GM18526 (cell line): ENCODE data around the gene RNF166.

Source experiments
- POLR2A ChIP-seq: IDR thresholded peaks from 3 replicates; pipeline ENCODE4 v1.6.1; 2011; ENCODE audit not compliant: insufficient read length; ENCODE audit errors: extremely low read depth

Gene RNF166

GRCh38 chr16:88687676-88688012 is 18.6 kb downstream of the RNF166 start:
- no peak for TF ChIP-seq POLR2A

DNA sequence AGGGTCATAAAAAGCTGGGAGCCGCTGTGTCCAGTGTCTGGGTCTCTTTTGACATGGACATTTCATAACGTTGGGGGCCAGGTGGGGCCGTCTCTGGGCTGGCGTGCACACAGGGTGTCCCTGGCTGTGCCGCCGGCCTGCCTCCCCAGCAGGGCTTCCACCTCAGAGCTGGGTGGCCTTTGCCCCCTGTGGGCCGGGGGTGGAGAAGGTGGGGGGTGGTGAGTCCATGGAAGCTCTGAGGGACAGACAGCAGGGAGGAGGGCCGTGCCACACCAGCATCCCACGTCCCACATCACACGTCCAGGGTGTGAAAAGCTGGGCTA is 19.0 kb downstream of the RNF166 start:
- TF ChIP-seq POLR2A = no peak

DNA sequence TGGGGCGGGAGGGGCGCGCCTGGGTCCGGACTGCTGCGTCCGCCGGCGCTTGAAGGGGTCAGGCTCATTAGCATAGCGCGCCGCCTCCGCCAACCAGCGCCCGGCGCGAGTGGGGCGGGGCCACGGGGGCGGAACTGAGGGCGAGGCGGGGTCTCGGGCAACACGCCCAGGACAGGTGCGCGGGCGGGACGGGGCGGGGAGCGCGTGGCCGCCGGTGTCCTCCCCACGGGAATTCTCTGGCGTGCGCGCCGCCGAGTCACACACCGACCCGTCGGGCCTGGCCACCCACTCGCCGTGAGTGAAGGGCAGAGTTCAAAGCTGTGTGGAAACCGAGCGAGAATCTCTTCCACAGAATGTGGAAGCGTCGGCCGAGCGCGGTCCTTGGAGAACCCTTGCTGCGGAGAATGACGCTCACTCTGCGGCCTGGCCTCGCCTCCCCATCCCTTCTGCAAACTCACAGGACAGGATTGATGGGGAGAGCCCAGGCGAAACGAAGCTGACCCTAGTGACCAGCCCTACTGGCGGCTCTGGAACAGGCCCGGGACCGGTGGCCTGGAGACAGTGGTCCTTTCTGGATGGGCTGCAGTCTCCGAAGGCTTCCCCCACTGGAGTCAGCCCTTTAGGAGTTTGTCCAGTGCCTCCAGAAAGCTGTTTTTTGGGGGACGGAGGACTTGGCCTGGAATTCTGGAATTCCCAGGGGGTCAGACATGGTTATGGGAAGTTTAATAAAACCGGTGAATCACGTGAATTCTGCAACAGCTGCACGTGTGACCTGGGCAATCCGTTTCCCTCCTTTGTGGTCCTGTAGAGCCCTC is 19.6 kb downstream of the RNF166 start, which contains the start of gene SNAI3:
Gene SNAI3, minus strand, starts transcription at position 69 of the 815 bp plus-strand sequence. CDS start 101 bp downstream, outside the sequence.
- no peak for TF ChIP-seq POLR2A

DNA sequence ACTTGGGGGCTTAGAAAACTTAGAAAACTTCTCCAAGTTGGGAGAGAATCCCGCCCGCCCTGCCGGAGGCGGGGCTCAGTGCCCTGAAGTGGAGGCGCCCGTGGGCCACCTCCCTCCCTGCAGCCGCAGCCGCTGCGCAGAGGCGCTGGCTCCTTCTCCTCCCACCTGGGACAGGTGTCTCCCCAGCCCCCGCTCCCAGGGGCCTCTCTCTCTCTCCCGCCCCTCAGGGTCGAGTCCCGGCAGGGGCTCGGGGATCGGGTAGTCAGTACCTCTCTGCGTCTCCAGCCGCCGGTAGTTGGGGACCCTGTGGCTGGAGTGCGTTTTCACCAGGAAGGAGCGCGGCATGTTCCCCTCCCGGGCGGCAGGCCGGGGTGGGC is 20.2 kb downstream of the RNF166 start:
- no peak for TF ChIP-seq POLR2A

DNA sequence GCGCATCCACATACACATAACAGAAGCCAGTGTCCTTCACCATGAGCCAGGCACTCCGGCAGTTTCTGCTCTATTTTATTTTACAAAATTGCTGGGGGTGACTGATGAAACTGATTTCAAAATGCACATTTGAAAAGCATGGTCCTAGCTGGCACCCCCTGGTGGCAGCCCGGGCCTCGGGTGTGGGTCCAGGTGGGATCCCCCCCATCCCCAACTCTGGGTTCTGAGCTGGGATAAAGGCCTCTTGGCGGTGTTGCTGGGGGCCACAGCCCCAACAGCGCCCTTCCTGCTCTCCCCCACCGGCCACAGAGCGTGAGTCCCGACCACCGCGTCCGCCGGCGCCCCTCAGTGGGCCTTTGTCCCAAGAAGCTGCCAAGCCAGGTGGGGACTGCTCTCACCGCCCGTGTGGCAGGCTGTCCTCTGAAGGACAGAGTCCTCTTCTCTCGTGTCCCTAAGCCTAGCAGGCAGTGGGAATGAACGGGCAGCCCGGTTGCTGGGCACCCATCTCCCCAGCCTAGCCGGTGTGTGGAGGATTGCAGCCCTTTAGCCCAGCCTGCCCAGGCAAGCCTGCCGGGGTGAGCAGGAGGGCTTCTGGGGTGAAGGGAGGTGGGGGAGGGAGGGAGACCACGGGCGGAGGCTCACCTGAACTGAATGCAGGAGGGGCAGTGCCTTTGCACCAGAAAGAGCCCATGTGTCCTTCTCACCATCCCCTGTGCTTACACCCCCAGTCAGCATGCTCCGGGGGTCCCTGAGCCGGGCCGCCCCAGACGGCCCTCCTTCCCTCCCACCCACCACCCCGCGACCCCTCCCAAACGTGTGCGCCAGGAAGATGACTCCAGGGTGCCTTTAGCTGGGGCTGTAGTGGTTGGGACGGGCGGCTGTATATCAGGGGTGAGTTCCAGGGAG is 20.8 kb downstream of the RNF166 start:
- TF ChIP-seq POLR2A = no peak

- TF ChIP-seq POLR2A = no peak
Measured at GRCh38 chr16:88684569-88685155, 21.5 kb downstream of the RNF166 start.

DNA sequence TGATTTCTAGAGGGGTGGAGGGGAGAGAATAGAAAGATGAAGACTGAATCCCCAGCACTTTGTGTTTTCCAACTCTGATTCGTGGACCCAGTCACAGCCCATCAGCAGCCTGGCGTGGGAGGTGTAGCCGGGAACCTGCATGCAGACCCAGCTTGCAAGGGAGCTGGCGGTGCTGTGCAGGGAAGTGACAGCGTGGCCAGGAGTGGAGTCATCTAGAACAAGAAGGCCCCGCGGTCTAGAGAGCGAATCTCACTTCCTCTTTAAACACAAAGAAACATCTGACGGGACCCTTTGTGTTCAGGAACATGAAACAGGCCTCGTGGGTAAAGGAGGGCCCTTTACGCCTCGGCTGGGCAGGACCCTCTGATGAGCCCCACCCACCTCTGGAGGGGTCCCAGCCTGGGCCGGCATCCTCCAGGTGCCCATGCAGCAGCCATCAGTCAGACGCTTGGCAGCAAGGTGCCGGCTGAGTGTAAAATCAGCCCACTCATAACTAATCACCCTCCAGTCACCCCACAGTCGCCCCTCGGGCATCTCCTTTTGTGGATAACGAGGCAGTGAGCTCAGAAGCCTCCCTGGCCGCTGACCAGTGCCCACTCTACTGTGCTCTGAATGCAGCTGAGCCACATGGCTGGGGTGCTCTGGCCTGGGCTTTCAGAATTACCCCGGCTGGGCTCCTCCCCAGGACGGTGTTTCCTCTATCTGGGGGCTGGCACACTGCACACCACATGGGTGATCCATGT is 24.3 kb downstream of the RNF166 start:
- TF ChIP-seq POLR2A = peak; percentile 47

DNA sequence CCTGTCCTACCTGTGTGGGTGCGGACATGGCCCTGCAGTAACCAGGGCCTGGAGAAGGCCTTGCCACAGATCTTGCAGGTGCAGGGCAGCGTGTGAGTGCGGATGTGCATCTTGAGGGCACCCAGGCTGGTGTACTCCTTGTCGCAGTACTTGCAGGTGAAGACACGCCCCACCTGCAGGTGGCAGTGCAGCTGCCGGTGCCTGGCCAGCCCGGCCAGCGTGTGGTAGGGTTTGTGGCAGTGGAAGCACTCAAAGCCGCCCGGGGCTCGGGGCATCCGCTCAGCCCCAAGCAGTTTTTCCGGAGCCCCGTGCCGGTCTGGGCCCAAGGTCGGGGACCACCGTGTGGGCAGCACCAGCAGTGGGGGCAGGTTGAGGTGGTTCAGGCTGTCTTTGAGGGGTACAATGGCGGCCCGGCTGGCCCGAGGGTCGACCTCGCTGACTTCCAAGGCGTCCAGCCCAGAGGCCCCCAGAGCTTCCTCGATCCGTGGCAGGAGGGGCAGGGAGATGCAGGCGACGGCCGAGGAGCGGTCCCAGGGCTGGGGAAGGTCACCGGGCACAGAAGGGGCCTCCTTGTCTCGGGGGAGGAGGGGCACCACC is 25.0 kb downstream of the RNF166 start:
- TF ChIP-seq POLR2A = no peak

DNA sequence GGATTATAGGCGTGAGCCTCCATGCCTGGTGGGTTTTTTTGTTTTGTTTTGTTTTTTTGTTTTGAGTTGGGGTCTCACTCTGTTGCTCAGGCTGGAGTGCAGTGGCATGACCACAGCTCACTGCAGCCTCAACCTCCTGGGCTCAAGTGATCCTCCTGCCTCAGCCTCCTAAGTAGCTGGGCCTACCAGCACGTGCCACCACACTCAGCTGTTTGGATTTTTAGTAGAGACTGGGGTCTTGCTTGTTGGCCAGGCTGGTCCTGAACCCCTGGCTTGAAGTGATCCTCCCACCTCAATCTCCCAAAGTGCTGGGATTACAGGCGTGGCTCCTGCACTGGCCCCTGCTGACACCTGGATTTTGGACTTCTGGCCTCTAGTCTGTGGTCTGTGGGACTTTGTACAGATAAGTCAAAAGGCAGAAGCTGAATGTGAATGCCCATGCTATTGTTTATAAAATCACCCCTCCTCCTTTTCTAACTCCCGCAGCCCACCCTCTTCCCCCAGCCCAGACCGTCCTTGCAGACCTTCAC is 25.6 kb downstream of the RNF166 start:
- no peak for TF ChIP-seq POLR2A

DNA sequence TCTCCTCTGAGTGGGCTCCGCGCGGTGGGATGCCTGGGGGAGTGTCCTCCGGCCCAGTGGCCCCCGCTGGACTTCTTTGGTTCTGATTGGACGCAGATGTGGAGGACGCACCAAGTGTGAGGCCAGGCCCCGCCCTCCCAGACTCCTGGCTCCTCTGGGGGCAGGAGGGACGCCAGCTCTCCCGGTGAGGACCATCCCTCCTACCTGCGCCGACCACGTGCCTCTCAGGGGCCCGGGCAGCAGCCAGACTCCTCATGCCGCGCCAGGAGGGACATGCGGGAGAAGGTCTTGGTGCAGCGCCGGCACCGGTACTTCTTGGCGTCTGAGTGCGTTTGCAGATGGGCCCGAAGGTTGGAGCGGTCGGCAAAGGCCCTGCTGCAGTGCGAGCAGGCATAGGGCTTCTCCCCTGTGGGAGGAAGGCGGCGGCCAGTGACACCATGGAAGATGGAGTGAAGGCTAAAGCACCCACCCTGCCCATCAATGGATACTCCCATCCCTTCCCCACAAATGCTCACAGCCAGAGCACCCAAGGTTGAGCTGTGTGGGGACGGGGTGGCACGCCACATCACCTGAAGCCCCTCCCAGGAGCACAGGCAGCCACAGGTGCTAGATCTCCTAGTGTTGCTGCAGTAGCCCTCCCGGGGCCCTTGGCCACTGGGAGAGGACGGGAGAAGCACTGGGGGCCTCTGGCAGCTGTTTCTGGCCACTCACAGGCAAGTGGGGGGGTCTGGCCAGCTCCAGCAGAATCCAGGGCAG is 27.8 kb downstream of the RNF166 start:
- TF ChIP-seq POLR2A = no peak

GRCh38 chr16:88677721-88678120 is 28.5 kb downstream of the RNF166 start:
- no peak for TF ChIP-seq POLR2A

DNA sequence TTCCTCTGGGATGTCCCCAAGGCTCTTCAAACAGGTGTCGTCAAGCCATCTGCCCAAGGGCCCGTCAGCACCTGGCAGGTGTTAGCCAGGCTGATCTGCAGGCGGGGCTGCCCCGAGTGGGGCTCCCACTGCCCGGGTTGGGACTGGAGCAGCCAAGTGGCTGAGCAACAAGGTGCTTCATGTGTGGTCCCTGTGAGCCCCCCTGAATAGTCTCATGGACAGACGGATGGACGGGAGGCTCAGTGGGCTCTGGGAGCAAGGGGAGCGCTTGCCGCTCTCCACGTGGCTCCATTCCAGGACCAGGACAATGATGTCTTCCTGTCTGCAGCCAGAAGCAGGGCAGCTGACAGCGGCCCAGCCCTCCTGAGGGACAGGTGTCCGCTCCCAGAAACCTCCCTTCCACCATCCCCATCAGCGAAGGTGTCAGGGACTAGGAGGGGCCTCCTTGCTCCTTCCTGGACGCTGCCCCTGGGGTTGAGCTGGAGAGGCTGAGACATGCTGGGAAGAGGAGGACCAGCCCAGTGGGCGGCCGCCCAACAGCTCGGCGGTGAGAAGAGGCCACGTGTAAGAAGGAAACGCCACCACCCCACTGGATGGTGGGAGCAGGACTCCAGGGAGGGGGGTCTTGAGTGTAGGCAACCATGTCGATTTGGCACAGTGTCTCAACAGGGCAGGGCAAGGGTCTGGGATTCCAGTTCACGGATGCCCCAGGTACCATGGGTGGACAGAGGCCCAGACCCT is 29.5 kb downstream of the RNF166 start:
- no peak for TF ChIP-seq POLR2A

- no peak for TF ChIP-seq POLR2A
Measured at GRCh38 chr16:88673716-88674379, 32.4 kb downstream of the RNF166 start.

DNA sequence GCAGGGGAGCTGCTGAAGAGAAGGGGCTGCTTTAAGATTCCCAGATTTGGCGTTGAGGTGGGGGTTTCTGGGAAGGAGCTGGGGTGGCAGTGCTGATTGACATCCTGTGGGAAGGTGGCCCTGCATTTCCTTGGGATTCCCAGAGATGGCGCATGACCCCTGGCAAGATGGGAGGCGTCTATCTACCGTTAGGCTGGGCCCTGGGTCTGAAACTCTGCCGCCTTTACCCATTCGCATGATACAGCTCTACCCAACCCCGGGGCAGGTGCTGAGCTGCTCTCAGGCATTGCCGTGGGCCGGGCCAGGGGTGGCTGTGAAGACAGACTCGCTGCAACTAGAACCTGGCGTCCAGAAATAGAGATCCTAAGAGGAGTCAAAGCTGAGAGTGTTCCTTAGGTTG is 33.4 kb downstream of the RNF166 start:
- TF ChIP-seq POLR2A = no peak
